NT2/D1 (cell line): Measurements from ENCODE around the gene CAD.
"Not testable (repeated sequence)": the region's sequence is repeated elsewhere in the genome, so short reads cannot be mapped to it uniquely, and the experiment has no call there.

Experiments used
- SUZ12 ChIP-seq: IDR thresholded peaks from 2 replicates; pipeline ENCODE4 v1.6.1; 2011; ENCODE audit not compliant: insufficient read length, insufficient read depth; ENCODE audit errors: extremely low read depth
- YY1 ChIP-seq: IDR thresholded peaks from 2 replicates; pipeline ENCODE4 v1.6.1; 2011; ENCODE audit not compliant: insufficient read length, insufficient read depth
- ZNF274 ChIP-seq: IDR thresholded peaks from 2 replicates; pipeline ENCODE4 v1.6.1; 2011; ENCODE audit warnings: mild to moderate bottlenecking, low read depth, low read length

DNA sequence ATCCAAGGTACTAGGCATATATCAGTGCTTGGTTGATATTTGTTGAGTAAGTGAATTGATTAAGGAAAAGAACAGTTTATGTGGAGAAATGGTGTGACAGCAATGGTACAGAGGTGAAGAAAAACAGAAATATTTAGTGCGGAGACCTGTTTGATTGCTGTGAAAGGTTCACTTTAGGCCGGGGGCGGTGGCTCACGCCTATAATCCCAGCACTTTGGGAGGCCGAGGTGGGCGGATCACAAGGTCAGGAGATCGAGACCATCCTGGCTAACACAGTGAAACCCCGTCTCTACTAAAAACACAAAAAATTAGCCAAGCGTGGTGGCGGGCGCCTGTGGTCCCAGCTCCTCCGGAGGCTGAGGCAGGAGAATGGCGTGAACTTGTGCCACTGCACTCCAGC is 51.1 kb downstream of the CAD start:
- not testable (repeated sequence) for TF ChIP-seq YY1, ZNF274, SUZ12
